Suppressor macrophage treated with lipopolysaccharide for 1 hour (primary cell): Measurements from ENCODE around the gene SLC27A2.

Experiments
- DNase-seq, 3 donors: peaks; one replicate each; pipeline ENCODE4 v3.0.0-alpha.2; 2020 to 2022

Gene SLC27A2

GRCh38 chr15:50192926-50193620 lies 11.1 kb downstream of the SLC27A2 start:
- no peak for DNase-seq

GRCh38 chr15:50202003-50202402 lies 20.0 kb downstream of the SLC27A2 start:
- no peak for DNase-seq

GRCh38 chr15:50206020-50206419 lies 24.0 kb downstream of the SLC27A2 start:
- DNase-seq = no peak

- DNase-seq = no peak
These were observed 27.8 kb downstream of the SLC27A2 start for GRCh38 chr15:50209809-50210208.

- DNase-seq = no peak
These were observed 28.6 kb downstream of the SLC27A2 start for GRCh38 chr15:50210462-50211157.

GRCh38 chr15:50218291-50218690 lies 36.3 kb downstream of the SLC27A2 start:
- DNase-seq = no peak

- DNase-seq = no peak
These were observed 36.7 kb downstream of the SLC27A2 start for GRCh38 chr15:50218691-50219090.

- DNase-seq = no peak
These were observed 37.8 kb downstream of the SLC27A2 start for GRCh38 chr15:50219820-50220219.

GRCh38 chr15:50222181-50222580 lies 40.2 kb downstream of the SLC27A2 start:
- DNase-seq = no peak

GRCh38 chr15:50224606-50225005 lies 42.6 kb downstream of the SLC27A2 start:
- no peak for DNase-seq

- DNase-seq = no peak
These were observed 43.1 kb downstream of the SLC27A2 start for GRCh38 chr15:50225057-50225456.

- no peak for DNase-seq
These were observed 43.9 kb downstream of the SLC27A2 start for GRCh38 chr15:50225938-50226337.

GRCh38 chr15:50227076-50227475 lies 45.1 kb downstream of the SLC27A2 start:
- DNase-seq = no peak

- DNase-seq = no peak
These were observed 46.9 kb downstream of the SLC27A2 start for GRCh38 chr15:50228866-50229265.

- no peak for DNase-seq
These were observed 47.3 kb downstream of the SLC27A2 start for GRCh38 chr15:50229336-50229735.

GRCh38 chr15:50231761-50232160 lies 49.8 kb downstream of the SLC27A2 start:
- DNase-seq = no peak

- DNase-seq = no peak
These were observed 50.8 kb downstream of the SLC27A2 start for GRCh38 chr15:50232791-50233190.

- DNase-seq = no peak
These were observed 51.3 kb downstream of the SLC27A2 start for GRCh38 chr15:50233192-50233736.

GRCh38 chr15:50234764-50235163 lies 52.8 kb downstream of the SLC27A2 start:
- no peak for DNase-seq

- DNase-seq = no peak
These were observed 53.8 kb downstream of the SLC27A2 start for GRCh38 chr15:50235794-50236193.

- DNase-seq = no peak
These were observed 54.4 kb downstream of the SLC27A2 start for GRCh38 chr15:50236433-50236832.

GRCh38 chr15:50238255-50238654 lies 56.3 kb downstream of the SLC27A2 start:
- no peak for DNase-seq

- DNase-seq = peak; percentile 34 to 60 (median 48)
These were observed 59.9 kb downstream of the SLC27A2 start for GRCh38 chr15:50241684-50242450.

GRCh38 chr15:50244153-50244552 lies 62.2 kb downstream of the SLC27A2 start:
- no peak for DNase-seq
